HepG2 (cell line): ENCODE measurements around the gene FAM174C. TPM values are rescaled to one million over a fixed set of nuclear protein-coding genes. Genes with fewer than 3 reads are reported as not detected.

ENCODE experiments used
- AGO2 ChIP-seq: fragments of 200-400 bp; formaldehyde crosslinking; optimal IDR thresholded peaks from 2 replicates; pipeline ENCODE3; 2017; ENCODE audit warnings: mild to moderate bottlenecking, low read depth, low read length, moderate library complexity
- CENPBD1 ChIP-seq: sonication (generic); formaldehyde crosslinking; IDR thresholded peaks from 2 replicates; pipeline ENCODE4 v1.8.0; 2022; ENCODE audit warnings: missing genetic modification reagents, low read depth, mild to moderate bottlenecking, borderline replicate concordance
- FOXK1 ChIP-seq: sonication (generic); formaldehyde crosslinking; IDR thresholded peaks from 2 replicates; pipeline ENCODE4 v1.4.0; 2020; ENCODE audit warnings: low read depth, missing genetic modification reagents, borderline replicate concordance
- FOXO1 ChIP-seq: sonication (generic); formaldehyde crosslinking; IDR thresholded peaks from 2 replicates; pipeline ENCODE4 v1.4.0; 2020; ENCODE audit warnings: missing genetic modification reagents
- MED1 ChIP-seq: sonication (generic); formaldehyde crosslinking; IDR thresholded peaks from 2 replicates; pipeline ENCODE4 v1.4.0; 2020; ENCODE audit warnings: missing genetic modification reagents
- MEIS1 ChIP-seq: sonication (generic); formaldehyde crosslinking; IDR thresholded peaks from 2 replicates; pipeline ENCODE4 v1.9.0; 2021; ENCODE audit warnings: mild to moderate bottlenecking, missing genetic modification reagents, moderate library complexity, borderline replicate concordance
- MZF1 ChIP-seq: sonication (generic); formaldehyde crosslinking; IDR thresholded peaks from 2 replicates; pipeline ENCODE4 v1.8.1; 2023; ENCODE audit warnings: mild to moderate bottlenecking, missing genetic modification reagents, borderline replicate concordance
- RFX5 ChIP-seq: IDR thresholded peaks from 2 replicates; pipeline ENCODE4 v1.6.1; 2011; ENCODE audit warnings: low read depth, low read length, improper control_type of control experiment
- TBX2 ChIP-seq: sonication (generic); formaldehyde crosslinking; IDR thresholded peaks from 2 replicates; pipeline ENCODE4 v1.5.0; 2020; ENCODE audit warnings: missing genetic modification reagents, mild to moderate bottlenecking, borderline replicate concordance
- ZBTB7B ChIP-seq: sonication (generic); formaldehyde crosslinking; IDR thresholded peaks from 2 replicates; pipeline ENCODE4 v1.4.0; 2020; ENCODE audit warnings: missing genetic modification reagents
- ZKSCAN1 ChIP-seq: fragments of 150-350 bp; IDR thresholded peaks from 2 replicates; pipeline ENCODE4 v1.6.1; 2014; ENCODE audit warnings: low read length
- ZMYM4 ChIP-seq: sonication (generic); formaldehyde crosslinking; IDR thresholded peaks from 2 replicates; pipeline ENCODE4 v1.8.1; 2023; ENCODE audit warnings: mild to moderate bottlenecking, missing genetic modification reagents
- ZNF230 ChIP-seq: sonication (generic); formaldehyde crosslinking; IDR thresholded peaks from 2 replicates; pipeline ENCODE4 v1.4.0; 2020; ENCODE audit warnings: mild to moderate bottlenecking, missing genetic modification reagents
- ZNF414 ChIP-seq: sonication (generic); formaldehyde crosslinking; IDR thresholded peaks from 2 replicates; pipeline ENCODE4 v1.5.0; 2020; ENCODE audit warnings: missing genetic modification reagents
- ZNF546 ChIP-seq: sonication (generic); formaldehyde crosslinking; conservative IDR thresholded peaks from 2 replicates; pipeline ENCODE4 v1.8.1; 2023; ENCODE audit warnings: mild to moderate bottlenecking, missing genetic modification reagents
- ZNF777 ChIP-seq: sonication (generic); formaldehyde crosslinking; IDR thresholded peaks from 2 replicates; pipeline ENCODE4 v1.4.0; 2020; ENCODE audit warnings: missing genetic modification reagents
- polyA plus RNA-seq, 8 experiments: library from polyadenylated mRNA; depleted of rRNA in 3 of 8; stranded (reverse) in 7 of 8; unstranded in 1 of 8; fragments of >200 nt; fragmentation: Illumina TruSeq in 4 of 8; extraction: Trizol in 4 of 8; gene quantifications; 2 replicates each; pipeline versions ENCODE4 v1.2.1 to v1.2.3, GENCODE V29; 2011 to 2016; ENCODE audit warnings: low read depth in 4 of 8, missing spikeins in 1 of 8, mixed read lengths in 1 of 8; ENCODE audit not compliant: insufficient read depth in 1 of 8
- total RNA-seq, 5 experiments: library from RNA; depleted of rRNA; stranded (reverse); fragments of >200 nt; fragmentation: Illumina TruSeq; extraction: Trizol; gene quantifications; 2 replicates each; pipeline ENCODE4 v1.2.3, GENCODE V29; 2016; ENCODE audit warnings: low read depth in 1 of 5
- TF ChIP-seq, protein P1 (sequence below): sonication (generic); formaldehyde crosslinking; IDR thresholded peaks from 2 replicates; pipeline ENCODE4 v1.5.1; 2020; ENCODE audit warnings: mild to moderate bottlenecking, missing genetic modification reagents, moderate library complexity
- TF ChIP-seq, protein P2 (sequence below): sonication (generic); formaldehyde crosslinking; IDR thresholded peaks from 2 replicates; pipeline ENCODE4 v1.4.0; 2020; ENCODE audit warnings: low read depth, mild to moderate bottlenecking, missing genetic modification reagents
- TF ChIP-seq, protein P3 (sequence below): sonication (generic); formaldehyde crosslinking; IDR thresholded peaks from 2 replicates; pipeline ENCODE4 v1.4.0; 2020; ENCODE audit warnings: missing genetic modification reagents
- TF ChIP-seq, protein P4 (sequence below): sonication (generic); formaldehyde crosslinking; IDR thresholded peaks from 2 replicates; pipeline ENCODE4 v1.8.0; 2022; ENCODE audit warnings: low read depth, missing genetic modification reagents

Gene FAM174C
- total and polyA plus RNA-seq, 2 of the 13 experiments (the other 11 are each of a cell fraction or from before 2014, with no cell fraction given) = 19.5 to 31.3 TPM

DNA sequence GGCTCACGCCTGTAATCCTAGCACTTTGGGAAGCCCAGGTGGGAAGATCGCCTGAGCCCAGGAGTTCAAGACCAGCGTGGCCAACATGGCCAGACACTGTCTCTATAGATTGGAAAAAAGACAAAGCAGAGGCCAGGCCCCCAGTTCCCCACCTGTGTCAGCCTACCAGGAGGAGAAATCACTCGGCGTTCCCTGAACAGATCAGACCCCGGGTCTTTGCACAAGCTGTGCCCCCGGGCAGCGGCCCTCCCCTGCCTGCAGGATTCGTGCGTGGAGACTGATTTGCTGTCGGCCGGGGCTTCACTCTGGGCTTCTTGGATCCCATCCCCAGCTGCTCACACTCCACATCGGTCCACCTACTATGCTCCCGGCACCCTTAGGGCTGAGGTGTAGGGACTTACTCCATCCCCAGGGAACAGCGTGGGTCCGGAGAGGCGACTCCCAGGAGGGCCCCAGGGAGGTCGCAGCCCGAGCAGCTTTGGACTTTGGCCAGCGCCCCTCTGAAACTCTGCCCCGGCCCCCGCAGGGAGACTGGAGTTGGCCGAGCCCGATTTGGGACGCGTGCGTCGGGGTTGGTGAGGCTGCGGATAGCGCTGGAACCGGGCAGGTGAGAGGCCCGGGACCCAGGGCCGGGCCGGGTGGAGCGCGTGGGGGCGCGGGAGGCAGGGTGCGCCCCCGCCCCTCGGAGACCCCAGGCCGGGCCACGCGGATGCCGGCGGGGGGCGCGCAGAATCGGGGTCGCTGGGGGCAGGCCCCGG lies 9.8 kb downstream of the FAM174C start (continued):
- TF ChIP-seq, protein P1, sequence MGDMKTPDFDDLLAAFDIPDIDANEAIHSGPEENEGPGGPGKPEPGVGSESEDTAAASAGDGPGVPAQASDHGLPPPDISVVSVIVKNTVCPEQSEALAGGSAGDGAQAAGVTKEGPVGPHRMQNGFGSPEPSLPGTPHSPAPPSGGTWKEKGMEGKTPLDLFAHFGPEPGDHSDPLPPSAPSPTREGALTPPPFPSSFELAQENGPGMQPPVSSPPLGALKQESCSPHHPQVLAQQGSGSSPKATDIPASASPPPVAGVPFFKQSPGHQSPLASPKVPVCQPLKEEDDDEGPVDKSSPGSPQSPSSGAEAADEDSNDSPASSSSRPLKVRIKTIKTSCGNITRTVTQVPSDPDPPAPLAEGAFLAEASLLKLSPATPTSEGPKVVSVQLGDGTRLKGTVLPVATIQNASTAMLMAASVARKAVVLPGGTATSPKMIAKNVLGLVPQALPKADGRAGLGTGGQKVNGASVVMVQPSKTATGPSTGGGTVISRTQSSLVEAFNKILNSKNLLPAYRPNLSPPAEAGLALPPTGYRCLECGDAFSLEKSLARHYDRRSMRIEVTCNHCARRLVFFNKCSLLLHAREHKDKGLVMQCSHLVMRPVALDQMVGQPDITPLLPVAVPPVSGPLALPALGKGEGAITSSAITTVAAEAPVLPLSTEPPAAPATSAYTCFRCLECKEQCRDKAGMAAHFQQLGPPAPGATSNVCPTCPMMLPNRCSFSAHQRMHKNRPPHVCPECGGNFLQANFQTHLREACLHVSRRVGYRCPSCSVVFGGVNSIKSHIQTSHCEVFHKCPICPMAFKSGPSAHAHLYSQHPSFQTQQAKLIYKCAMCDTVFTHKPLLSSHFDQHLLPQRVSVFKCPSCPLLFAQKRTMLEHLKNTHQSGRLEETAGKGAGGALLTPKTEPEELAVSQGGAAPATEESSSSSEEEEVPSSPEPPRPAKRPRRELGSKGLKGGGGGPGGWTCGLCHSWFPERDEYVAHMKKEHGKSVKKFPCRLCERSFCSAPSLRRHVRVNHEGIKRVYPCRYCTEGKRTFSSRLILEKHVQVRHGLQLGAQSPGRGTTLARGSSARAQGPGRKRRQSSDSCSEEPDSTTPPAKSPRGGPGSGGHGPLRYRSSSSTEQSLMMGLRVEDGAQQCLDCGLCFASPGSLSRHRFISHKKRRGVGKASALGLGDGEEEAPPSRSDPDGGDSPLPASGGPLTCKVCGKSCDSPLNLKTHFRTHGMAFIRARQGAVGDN = 0 out of 2 replicates have a peak, but pooled peaks have one; percentile 2
- TF ChIP-seq MED1 (CRISPR knock-in tag) = 0 out of 2 replicates have a peak, but pooled peaks have one; percentile 22
- peak; percentile 63; the same call in 1 of the 2 replicates for TF ChIP-seq ZNF546 (CRISPR knock-in tag)
- TF ChIP-seq ZNF777 = no peak
- peak; percentile 63 for TF ChIP-seq TBX2 (CRISPR knock-in tag)
- 0 out of 2 replicates have a peak, but pooled peaks have one; percentile 15 for TF ChIP-seq ZMYM4 (CRISPR knock-in tag)
- TF ChIP-seq, protein P2, sequence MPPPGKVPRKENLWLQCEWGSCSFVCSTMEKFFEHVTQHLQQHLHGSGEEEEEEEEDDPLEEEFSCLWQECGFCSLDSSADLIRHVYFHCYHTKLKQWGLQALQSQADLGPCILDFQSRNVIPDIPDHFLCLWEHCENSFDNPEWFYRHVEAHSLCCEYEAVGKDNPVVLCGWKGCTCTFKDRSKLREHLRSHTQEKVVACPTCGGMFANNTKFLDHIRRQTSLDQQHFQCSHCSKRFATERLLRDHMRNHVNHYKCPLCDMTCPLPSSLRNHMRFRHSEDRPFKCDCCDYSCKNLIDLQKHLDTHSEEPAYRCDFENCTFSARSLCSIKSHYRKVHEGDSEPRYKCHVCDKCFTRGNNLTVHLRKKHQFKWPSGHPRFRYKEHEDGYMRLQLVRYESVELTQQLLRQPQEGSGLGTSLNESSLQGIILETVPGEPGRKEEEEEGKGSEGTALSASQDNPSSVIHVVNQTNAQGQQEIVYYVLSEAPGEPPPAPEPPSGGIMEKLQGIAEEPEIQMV (CRISPR knock-in tag) = no peak
- TF ChIP-seq FOXO1 (CRISPR knock-in tag) = no peak
- TF ChIP-seq AGO2 = peak; percentile 26
- 0 out of 2 replicates have a peak, but pooled peaks have one; percentile 14 for TF ChIP-seq MEIS1 (CRISPR knock-in tag)
- TF ChIP-seq, protein P3, sequence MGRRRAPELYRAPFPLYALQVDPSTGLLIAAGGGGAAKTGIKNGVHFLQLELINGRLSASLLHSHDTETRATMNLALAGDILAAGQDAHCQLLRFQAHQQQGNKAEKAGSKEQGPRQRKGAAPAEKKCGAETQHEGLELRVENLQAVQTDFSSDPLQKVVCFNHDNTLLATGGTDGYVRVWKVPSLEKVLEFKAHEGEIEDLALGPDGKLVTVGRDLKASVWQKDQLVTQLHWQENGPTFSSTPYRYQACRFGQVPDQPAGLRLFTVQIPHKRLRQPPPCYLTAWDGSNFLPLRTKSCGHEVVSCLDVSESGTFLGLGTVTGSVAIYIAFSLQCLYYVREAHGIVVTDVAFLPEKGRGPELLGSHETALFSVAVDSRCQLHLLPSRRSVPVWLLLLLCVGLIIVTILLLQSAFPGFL (CRISPR knock-in tag) = no peak
- TF ChIP-seq MZF1 (CRISPR knock-in tag) = no peak
- no peak for TF ChIP-seq CENPBD1
- TF ChIP-seq RFX5 = no peak
- TF ChIP-seq ZKSCAN1 = peak; percentile 92
- TF ChIP-seq ZBTB7B (CRISPR knock-in tag) = peak; percentile 81
- peak; percentile 72; the same call in 1 of the 2 replicates for TF ChIP-seq ZNF414 (CRISPR knock-in tag)
- TF ChIP-seq, protein P4, sequence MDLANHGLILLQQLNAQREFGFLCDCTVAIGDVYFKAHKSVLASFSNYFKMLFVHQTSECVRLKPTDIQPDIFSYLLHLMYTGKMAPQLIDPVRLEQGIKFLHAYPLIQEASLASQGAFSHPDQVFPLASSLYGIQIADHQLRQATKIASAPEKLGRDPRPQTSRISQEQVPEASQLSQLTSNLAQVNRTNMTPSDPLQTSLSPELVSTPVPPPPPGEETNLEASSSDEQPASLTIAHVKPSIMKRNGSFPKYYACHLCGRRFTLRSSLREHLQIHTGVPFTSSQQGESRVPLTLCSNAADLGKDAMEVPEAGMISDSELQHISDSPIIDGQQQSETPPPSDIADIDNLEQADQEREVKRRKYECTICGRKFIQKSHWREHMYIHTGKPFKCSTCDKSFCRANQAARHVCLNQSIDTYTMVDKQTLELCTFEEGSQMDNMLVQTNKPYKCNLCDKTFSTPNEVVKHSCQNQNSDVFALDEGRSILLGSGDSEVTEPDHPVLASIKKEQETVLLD (CRISPR knock-in tag) = peak; percentile 27; the same call in 1 of the 2 replicates
- TF ChIP-seq FOXK1 (CRISPR knock-in tag) = no peak
- no peak for TF ChIP-seq ZNF230
